Fibroblast of mammary gland (primary cell): ENCODE data around the gene STX17.

ENCODE experiments used
- DNase-seq: peaks from one replicate; pipeline ENCODE4 v3.0.0-alpha.2; 2010; ENCODE audit warnings: low read depth
- H3K4me3 ChIP-seq: 2 replicates; pipeline ENCODE4 v1.5.1; 2011; ENCODE audit warnings: low read depth, mild to moderate bottlenecking, low read length, moderate library complexity; ENCODE audit not compliant: control insufficient read depth
- TF ChIP-seq, protein P1 (sequence below): conservative IDR thresholded peaks from 2 replicates; pipeline ENCODE4 v1.5.1; 2011; ENCODE audit warnings: low read depth, low read length, inconsistent platforms; ENCODE audit not compliant: control insufficient read depth, insufficient read depth

STX17 gene

DNA sequence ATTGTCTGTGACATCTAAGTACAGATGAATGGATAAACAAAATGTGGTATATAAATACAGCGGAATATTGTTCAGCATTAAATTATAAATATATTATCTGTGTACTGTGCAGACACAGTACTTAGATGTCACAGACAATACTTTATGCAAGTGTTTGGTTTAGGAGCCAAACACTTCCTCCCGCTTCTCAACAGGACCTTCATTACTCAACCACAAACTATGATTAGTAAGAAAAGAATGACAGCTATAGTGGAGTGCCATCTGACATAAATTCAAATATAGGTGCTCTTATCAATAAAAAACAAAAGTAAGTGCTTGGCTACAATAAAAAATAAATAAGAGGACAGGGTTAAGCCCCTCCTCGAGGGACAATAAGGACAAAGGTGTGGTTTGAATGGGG lies 38.9 kb upstream of the STX17 start:
- TF ChIP-seq, protein P1, sequence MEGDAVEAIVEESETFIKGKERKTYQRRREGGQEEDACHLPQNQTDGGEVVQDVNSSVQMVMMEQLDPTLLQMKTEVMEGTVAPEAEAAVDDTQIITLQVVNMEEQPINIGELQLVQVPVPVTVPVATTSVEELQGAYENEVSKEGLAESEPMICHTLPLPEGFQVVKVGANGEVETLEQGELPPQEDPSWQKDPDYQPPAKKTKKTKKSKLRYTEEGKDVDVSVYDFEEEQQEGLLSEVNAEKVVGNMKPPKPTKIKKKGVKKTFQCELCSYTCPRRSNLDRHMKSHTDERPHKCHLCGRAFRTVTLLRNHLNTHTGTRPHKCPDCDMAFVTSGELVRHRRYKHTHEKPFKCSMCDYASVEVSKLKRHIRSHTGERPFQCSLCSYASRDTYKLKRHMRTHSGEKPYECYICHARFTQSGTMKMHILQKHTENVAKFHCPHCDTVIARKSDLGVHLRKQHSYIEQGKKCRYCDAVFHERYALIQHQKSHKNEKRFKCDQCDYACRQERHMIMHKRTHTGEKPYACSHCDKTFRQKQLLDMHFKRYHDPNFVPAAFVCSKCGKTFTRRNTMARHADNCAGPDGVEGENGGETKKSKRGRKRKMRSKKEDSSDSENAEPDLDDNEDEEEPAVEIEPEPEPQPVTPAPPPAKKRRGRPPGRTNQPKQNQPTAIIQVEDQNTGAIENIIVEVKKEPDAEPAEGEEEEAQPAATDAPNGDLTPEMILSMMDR = no peak

GRCh38 chr9:99867968-99868367 lies 38.5 kb upstream of the STX17 start:
- TF ChIP-seq, protein P1 = no peak
- DNase-seq = no peak
- H3K4me3 ChIP-seq = no peak overlapping the region

More for the DNA sequence above, 38.9 kb upstream of the STX17 start:
- no peak overlapping the region for H3K4me3 ChIP-seq
- DNase-seq = no peak

GRCh38 chr9:99868845-99869244 lies 37.6 kb upstream of the STX17 start:
- peak; percentile 26 for DNase-seq
- TF ChIP-seq, protein P1 = no peak

GRCh38 chr9:99870126-99870525 lies 36.3 kb upstream of the STX17 start:
- TF ChIP-seq, protein P1 = no peak
- DNase-seq = peak; percentile 42
- H3K4me3 ChIP-seq = no peak overlapping the region

More at GRCh38 chr9:99868845-99869244, 37.6 kb upstream of the STX17 start:
- no peak overlapping the region for H3K4me3 ChIP-seq

DNA sequence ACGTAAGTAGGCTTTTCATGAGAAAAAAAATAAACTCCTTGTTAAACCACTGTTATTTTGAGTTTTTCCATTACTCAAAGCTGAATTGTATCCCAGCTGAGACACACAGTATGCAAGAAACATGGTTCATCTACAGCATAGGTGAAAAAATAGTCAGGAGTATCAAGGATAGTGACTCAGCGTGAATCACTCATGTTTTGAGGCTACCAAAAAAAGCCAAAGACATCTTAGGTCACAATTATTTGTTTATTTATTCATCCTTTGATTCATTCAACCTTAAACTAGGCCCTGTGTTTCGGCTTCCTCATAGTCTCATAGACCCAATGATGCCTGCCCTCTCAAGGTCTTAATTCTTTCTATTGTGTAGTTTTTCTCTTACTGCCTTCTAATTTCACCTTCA lies 32.9 kb upstream of the STX17 start:
- TF ChIP-seq, protein P1 = no peak
- peak; percentile 85 for DNase-seq
- H3K4me3 ChIP-seq = no peak overlapping the region

DNA sequence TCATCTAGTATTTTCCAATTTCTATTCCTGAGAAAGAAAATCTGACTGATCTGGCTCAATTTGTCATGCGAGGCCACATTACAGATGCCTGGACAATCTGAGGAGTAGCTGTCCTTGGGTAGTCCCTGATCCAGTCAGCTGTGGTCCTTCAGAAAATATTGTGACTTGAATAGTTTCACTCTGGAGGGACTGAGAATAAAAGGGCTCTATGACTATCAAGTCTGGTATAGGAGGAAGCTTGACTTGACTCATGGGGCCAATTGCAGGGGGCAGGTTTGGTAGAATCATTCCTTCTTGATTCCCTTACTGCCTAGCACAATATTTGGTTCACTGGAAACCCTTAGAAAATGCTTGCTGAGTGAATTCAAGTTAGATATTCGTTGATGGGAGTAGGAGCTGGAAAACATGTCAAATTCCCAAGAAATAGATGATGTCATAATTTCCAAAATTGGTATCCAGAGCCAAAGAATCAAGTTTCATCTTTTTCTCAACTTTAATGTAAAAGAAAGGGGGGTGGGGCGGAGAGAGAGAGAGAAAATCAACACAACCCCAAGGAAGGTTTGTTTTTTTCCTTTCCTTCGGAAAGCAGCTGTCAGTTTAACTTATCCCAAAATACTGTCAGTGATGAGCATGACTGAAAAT lies 32.4 kb upstream of the STX17 start:
- peak; percentile 1 for DNase-seq
- H3K4me3 ChIP-seq = no peak overlapping the region
- TF ChIP-seq, protein P1 = no peak

DNA sequence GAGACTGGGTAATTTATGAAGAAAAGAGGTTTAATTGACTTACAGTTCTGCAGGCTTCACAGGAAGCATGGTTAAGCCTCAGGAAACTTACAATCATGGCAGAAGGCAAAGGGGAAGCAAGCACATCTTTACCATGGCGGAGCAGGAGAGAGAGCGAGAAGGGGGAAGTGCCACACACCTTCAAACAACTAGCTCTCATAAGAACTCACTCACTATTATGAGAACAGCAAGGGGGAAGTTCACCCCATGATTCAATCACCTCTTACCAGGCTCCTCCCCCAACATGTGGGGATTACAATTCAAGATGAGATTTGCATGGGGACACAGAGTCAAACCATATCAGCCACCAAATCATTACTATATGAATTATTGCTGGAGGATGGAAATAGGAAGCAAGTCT lies 30.3 kb upstream of the STX17 start:
- no peak for DNase-seq
- TF ChIP-seq, protein P1 = no peak
- no peak overlapping the region for H3K4me3 ChIP-seq
